GM19328 (cell line): ENCODE data around the gene CCDC154.
"Not testable (repeated sequence)": the region's sequence is repeated elsewhere in the genome, so short reads cannot be mapped to it uniquely, and the experiment has no call there.

Experiments used
- ATAC-seq: cut with Tn5 transposase; IDR thresholded peaks from one replicate; pipeline ENCODE4 v1.9.1; 2021; ENCODE audit warnings: mild to moderate bottlenecking, moderate library complexity; ENCODE audit not compliant: unreplicated experiment

Gene CCDC154

GRCh38 chr16:1474082-1474795 is 29.9 kb upstream of the CCDC154 start:
- ATAC-seq, result peak; percentile 24

DNA sequence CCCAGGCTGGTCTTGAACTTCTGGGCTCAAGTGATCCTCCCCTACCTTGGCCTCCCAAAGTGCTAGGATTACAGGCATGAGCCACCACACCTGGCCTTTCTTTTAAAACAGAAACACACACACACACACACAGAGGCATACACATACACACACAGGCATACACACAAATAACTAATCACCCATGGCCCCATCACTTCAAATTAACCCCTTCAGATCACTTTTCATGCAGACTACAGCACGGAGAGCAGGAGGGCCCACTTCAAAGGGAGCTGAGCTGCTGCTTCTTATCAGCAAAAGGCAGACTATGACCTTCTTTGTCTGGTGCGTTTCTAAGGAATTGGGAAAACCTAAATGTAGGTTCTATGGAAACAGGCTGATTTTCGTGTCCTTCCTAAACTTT is 28.6 kb upstream of the CCDC154 start:
- no peak for ATAC-seq

DNA sequence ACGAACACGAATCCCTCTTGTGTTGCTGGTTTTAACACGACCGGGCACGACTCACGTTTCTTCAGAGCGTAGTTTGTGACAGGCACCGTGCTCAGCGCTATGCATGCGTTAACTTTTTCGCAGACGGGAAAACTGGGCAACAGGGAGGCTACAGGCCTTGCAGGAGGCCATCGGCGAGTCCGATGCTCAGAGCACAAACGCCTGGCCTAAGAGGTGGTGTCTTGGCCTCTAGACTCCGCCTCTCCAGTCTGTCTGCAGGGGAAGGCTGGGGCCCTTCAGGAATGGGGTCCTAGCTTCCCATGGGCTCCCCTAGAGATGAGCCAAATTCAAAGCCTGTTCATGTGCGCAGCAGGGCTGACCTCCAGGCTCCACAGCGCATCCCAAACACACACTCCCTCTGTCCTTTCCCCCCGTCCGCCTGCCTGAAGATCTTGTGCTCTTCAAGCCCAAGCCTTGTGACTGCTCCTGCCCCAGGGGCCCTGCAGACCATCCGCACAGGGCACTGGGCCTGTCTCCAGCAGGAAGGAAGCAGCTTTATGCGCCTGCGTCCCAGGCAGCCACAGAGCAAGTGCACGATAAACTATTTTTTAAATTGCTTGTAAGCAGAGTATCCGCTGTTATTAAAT is 27.3 kb upstream of the CCDC154 start:
- ATAC-seq, result no peak

GRCh38 chr16:1470481-1471251 is 26.3 kb upstream of the CCDC154 start:
- no peak for ATAC-seq

GRCh38 chr16:1469693-1470201 is 25.4 kb upstream of the CCDC154 start:
- no peak for ATAC-seq

- not testable (repeated sequence) for ATAC-seq
Measured at GRCh38 chr16:1469141-1469540, 24.8 kb upstream of the CCDC154 start.

DNA sequence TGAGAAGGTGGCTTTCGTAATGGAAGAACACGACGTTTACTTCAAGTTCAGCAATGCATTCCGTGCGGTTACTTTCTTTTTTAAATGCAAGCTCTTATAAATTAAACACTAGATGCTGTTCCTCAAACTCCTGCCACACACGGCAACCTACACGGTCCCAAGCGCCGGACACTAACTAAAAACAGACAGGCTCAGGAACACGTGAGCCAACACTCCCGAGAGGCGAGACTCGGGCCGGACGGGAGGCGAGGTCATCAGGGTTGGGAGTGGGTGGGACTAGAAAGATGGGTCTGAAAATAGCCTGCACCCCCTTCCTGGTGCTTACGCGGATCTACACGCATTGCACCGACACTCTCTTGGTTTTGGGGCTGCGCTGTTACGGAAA is 24.1 kb upstream of the CCDC154 start:
- ATAC-seq, result no peak

DNA sequence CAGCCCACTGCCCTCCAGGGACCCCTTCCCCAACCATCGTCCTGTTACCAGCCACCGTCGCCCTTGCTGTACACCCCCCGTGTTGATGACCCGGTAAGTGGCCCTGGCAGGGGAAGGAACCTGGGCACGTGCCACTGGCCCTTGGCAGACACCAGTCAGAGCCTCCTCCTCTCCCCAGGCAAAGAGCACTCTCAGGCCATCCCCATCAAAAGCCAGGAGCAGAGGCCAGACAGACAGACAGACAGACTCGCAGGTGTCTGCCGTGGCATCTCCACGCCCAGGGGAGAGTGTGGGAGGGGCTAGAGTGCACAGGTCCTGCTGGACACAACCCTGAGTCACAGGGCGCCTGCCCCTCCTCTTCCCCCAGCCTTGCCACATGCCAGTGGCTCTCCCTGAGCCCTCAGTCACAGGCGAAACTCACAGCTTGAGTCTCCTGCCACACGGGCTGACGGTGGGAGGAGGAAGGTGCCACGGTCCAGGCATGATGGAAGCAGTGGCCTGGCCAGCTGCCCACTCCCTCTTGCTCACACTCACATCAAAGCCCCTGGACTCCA is 22.7 kb upstream of the CCDC154 start:
- no peak for ATAC-seq

GRCh38 chr16:1466054-1466453 is 21.7 kb upstream of the CCDC154 start:
- ATAC-seq, result no peak

GRCh38 chr16:1465567-1465915 is 21.2 kb upstream of the CCDC154 start:
- no peak for ATAC-seq

DNA sequence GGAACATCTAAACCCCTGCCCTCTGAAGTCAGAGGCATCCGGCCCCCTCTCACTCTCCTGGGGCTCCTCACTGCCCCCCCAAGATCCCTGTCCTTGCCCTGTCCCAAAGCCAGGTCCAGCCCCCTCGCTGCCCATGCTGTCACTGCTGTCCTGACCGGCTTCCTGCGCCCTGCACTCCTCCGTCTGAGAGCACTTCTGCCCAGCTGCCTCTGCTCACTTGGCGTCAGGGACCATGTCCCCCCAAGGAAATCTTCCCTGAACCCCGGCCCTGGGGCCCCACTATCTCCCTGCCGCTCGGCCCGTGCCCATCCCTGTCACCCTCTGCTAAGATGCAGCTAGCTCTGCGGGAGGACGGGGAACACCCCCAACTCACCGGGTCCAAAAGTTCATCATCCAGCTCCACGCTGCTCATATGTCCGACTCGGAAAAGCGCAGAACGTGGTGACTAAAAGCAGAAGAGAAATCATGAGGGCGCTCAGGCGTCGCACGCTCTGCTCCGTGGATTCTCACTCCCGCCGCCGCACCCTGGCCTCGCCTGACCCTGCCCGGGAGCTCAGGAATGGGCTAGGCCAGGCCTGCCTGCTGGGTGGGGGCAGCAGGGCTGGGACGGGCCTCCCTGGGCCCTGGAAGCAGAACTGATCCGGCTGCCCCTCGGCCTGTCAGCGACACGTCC is 20.7 kb upstream of the CCDC154 start:
- no peak for ATAC-seq

GRCh38 chr16:1464196-1464893 is 20.0 kb upstream of the CCDC154 start:
- ATAC-seq, result no peak

GRCh38 chr16:1461146-1461545 is 16.8 kb upstream of the CCDC154 start:
- no peak for ATAC-seq

DNA sequence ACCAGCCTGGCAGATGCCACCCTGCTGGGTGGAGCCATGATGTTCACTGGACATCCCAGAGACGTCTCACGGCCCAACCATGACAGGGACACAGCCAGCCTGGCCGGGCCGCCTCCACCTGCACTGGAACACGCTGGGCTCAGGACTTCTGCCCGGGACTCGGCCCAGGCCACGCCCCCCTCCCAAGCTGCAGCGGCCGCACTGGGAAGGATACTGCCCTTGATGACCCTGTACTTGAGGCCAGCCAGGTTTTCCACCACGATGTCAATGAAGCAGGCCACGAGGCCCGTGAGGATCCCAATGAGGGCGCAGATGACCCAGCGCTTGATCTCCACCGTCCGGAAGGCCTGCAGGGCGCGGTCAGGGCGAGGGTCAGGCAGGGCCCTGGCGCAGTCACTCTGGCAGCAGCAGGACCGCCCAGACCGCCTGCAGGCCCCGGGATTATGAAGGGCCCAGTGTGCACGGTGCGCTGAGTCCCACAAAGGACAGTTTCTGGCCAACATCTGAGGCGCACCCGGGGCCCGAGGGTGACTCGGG is 16.3 kb upstream of the CCDC154 start:
- ATAC-seq, result no peak

DNA sequence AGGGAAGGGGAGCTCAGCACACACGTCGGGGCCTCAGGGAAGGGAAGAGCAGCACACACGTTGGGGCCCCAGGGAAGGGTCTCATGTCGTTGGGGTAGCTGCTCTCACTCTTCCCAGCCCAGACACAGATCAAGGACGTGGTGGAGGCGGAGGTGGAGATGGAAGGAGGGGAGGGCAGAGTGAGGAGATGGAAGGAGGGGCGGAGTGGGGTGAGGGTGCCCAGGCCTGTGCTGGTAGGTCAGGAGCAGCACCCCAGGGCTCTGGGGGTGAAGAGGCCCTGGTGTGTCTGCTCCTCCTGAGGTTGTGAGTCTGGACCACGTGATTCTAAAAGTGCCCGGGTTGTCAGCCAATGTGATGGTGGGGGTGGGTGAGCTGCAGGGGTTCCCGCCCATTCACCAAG is 15.6 kb upstream of the CCDC154 start:
- no peak for ATAC-seq

- no peak for ATAC-seq
Measured at GRCh38 chr16:1458977-1459341, 14.6 kb upstream of the CCDC154 start.

GRCh38 chr16:1458336-1458976 is 14.1 kb upstream of the CCDC154 start:
- no peak for ATAC-seq

GRCh38 chr16:1457489-1458245 is 13.3 kb upstream of the CCDC154 start:
- ATAC-seq, result no peak

DNA sequence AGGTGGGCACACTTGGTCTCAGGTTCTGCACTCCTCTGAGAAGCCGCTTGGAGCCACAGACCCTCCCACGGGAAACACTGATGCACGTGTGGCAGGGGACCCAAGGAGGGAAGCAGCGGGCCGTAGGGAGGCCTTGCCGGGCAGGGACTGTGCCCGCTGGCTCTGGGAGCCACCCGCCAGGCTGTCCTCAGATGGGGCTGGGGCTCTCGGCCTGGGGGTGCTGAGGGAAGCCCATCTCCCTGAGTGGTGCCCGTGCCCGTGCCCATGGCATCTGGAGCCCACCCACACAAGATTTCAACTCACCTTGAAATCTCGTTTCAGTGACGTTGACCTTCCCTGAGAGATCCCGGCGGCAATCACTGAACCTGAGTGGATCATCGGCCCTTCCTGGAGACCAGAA is 12.6 kb upstream of the CCDC154 start:
- no peak for ATAC-seq
